Nephron progenitor cell (in vitro differentiated cells): ENCODE results near the gene CELF4.

Source experiments
- DNase-seq: peaks from one replicate; pipeline ENCODE4 v3.0.0; 2021
- H3K27ac Mint-ChIP-seq: 2 replicates; pipeline ENCODE4 v1.8.0; 2021; ENCODE audit warnings: mild to moderate bottlenecking, moderate library complexity, mixed read lengths
- H3K27me3 Mint-ChIP-seq: 2 replicates; pipeline ENCODE4 v1.8.0; 2021; ENCODE audit warnings: mild to moderate bottlenecking, low read depth, mixed read lengths; ENCODE audit not compliant: poor library complexity
- H3K36me3 Mint-ChIP-seq: 2 replicates; pipeline ENCODE4 v1.8.0; 2021; ENCODE audit warnings: low read depth, mixed read lengths
- H3K4me1 Mint-ChIP-seq: 2 replicates; pipeline ENCODE4 v1.8.0; 2021; ENCODE audit warnings: mixed read lengths
- H3K4me3 Mint-ChIP-seq: 2 replicates; pipeline ENCODE4 v1.8.0; 2021; ENCODE audit warnings: mild to moderate bottlenecking, moderate library complexity, mixed read lengths
- H3K9me3 Mint-ChIP-seq: 2 replicates; pipeline ENCODE4 v1.8.0; 2021; ENCODE audit warnings: mild to moderate bottlenecking, moderate library complexity, mixed read lengths
- CTCF ChIP-seq: fragments of 200-600 bp; sonication (generic); IDR thresholded peaks from 2 replicates; pipeline ENCODE4 v1.5.0; 2021; ENCODE audit warnings: antibody characterized with exemption

Gene CELF4

GRCh38 chr18:37441821-37442220 is 123.8 kb downstream of the CELF4 start:
- no peak overlapping the region for H3K27ac Mint-ChIP-seq
- H3K27me3 Mint-ChIP-seq, result peaks cover 18% of the 10 kb centered on the region
- peaks cover 59% of the 10 kb centered on the region for H3K4me1 Mint-ChIP-seq
- no peak for TF ChIP-seq CTCF
- no peak overlapping the region for H3K4me3 Mint-ChIP-seq
- H3K36me3 Mint-ChIP-seq, result no peaks in the 10 kb centered on the region
- no peak for DNase-seq
- no peaks in the 10 kb centered on the region for H3K9me3 Mint-ChIP-seq

- Mint-ChIP-seq H3K36me3 (no peaks in the 10 kb centered on the region), H3K4me1 (peaks cover 58% of the 10 kb centered on the region), H3K27ac (no peak overlapping the region), H3K9me3 (no peaks in the 10 kb centered on the region), H3K4me3 (no peak overlapping the region), H3K27me3 (peaks cover 18% of the 10 kb centered on the region)
- no peak for DNase-seq
- TF ChIP-seq CTCF, result no peak
These were observed 125.4 kb downstream of the CELF4 start for GRCh38 chr18:37440206-37440605.

DNA sequence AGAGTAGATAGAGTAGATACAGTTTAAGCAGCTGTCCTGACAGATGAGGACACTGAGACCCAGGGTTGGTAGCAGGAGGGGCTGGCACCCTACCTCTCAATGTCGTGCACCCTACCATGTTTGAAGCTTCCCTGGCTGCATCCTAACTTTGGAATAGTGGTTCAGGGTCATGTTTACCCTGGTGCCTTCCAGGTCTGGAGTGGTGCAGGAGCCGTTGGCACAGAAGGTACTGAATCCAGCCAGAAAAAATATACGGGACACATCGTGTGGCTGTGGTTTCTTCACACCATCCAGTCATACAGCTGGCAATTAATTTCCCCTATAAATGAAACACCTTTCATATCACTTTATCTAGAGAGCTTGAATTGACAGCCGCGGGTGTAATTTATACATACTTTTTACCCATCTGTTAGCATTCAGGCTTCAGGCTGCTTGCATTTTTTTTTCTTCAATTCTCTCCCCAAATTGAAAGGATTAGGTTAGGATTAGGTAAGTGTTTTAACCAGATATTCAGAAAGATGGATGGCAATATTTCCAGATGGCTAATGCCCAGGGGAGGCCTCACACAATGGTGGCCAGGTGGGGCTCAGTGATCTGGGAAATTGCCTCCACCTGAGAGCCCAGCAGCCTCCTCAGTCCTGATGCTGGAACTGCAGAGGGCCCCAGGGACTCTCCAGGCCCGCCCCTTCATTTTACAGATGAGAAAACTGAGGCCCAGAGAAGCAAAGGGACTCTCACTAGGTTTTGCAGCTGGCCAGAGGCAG is 127.0 kb downstream of the CELF4 start:
- Mint-ChIP-seq H3K27me3 (peaks cover 23% of the 10 kb centered on the region), H3K4me3 (no peak overlapping the region), H3K4me1 (peaks cover 43% of the 10 kb centered on the region), H3K36me3 (no peaks in the 10 kb centered on the region), H3K27ac (no peak overlapping the region), H3K9me3 (no peaks in the 10 kb centered on the region)
- TF ChIP-seq CTCF, result no peak
- no peak for DNase-seq

- Mint-ChIP-seq H3K27ac (no peak overlapping the region), H3K27me3 (peaks cover 23% of the 10 kb centered on the region), H3K4me3 (no peak overlapping the region), H3K4me1 (peaks cover 23% of the 10 kb centered on the region), H3K9me3 (no peaks in the 10 kb centered on the region), H3K36me3 (no peaks in the 10 kb centered on the region)
- DNase-seq, result no peak
- TF ChIP-seq CTCF, result no peak
These were observed 129.6 kb downstream of the CELF4 start for GRCh38 chr18:37435996-37436395.

DNA sequence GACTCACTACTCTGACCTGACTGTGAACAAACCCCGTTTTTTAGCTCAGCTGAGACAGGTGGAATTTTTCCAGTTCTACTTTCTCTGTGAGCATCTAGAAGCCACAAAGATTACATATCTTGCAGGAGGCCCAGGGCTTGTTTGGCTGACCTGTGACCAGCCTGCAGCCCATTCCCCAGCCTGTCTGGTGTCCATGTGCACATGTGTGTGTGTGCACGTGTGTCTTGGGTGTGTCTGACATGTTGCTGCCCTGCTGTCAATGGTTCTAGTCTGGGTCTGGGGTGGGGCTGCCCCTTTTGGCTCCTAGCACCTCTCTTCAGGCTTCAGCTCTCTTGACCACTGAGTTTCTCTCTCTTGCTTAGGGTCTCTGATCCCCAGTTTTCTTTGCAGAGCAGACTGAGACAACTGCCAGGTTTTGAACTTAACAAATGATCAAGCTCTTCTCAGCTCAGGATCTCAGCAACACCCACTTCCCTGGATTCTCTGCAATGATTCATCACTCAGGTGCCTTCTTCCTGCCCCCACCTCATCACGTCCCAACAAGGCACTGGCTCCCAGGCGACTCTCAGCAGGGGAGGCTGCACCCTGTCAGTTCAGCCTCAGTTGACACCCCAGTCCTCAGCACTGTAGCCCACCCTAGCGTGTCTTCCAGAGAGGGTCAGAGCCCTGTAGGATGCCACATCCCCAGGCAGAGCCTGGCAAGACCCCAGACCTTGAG is 130.3 kb downstream of the CELF4 start:
- peaks cover 23% of the 10 kb centered on the region for H3K27me3 Mint-ChIP-seq
- H3K4me1 Mint-ChIP-seq, result peaks cover 20% of the 10 kb centered on the region
- H3K9me3 Mint-ChIP-seq, result no peaks in the 10 kb centered on the region
- H3K27ac Mint-ChIP-seq, result no peak overlapping the region
- no peaks in the 10 kb centered on the region for H3K36me3 Mint-ChIP-seq
- TF ChIP-seq CTCF, result no peak
- no peak for DNase-seq
- H3K4me3 Mint-ChIP-seq, result no peak overlapping the region
